K562 (cell line): ENCODE measurements around the gene SPRED2. TPM values are rescaled to one million over a fixed set of nuclear protein-coding genes. Genes with fewer than 3 reads are reported as not detected.

Experiments
- ATAC-seq: fragments of 200-7000 bp; cut with Tn5 transposase; 3 replicates; pipeline ENCODE4 v1.9.1; 2020; ENCODE audit warnings: moderate library complexity
- BruUV-seq: library from RNA; stranded (reverse); fragments of 400-500 nt; replicated peaks from 2 replicates; lab custom pipeline; 2021; lab: Mats Ljungman, UMichigan
- CTCF ChIA-PET: fragments of 300-600 bp; formaldehyde crosslinking; extraction: SDS; loops from one replicate; lab custom pipeline; 2021; ENCODE audit warnings: low intra/inter-chr PET ratio; lab: Yijun Ruan, JAX
- POLR2A ChIA-PET: fragments of 300-600, 350-650 bp; sonication (Branson Sonifier 250); formaldehyde crosslinking; extraction: SDS; loops from one replicate; lab custom pipeline; 2021; ENCODE audit warnings: antibody characterized with exemption, inconsistent platforms; lab: Yijun Ruan, JAX
- DNase-seq, 4 experiments: peaks; one replicate each; pipeline versions ENCODE4 v3.0.0 to v3.0.0-alpha.2; 2011 to 2018; ENCODE audit warnings: low spot score in 3 of 4, mixed read lengths in 3 of 4; ENCODE audit errors: extremely low read depth in 1 of 4
- FAIRE-seq: peaks from 2 replicates; lab custom pipeline; 2011; peaks lifted over from hg19 to GRCh38; lab: Jason Lieb, UNC
- H2AFZ ChIP-seq: 2 replicates; pipeline ENCODE4 v1.6.0; 2011; ENCODE audit warnings: low read depth, low read length, control low read depth, inconsistent platforms
- H3K27ac ChIP-seq: fragments of 200-600 bp; 3 replicates; pipeline ENCODE4 v1.8.0; 2011; ENCODE audit warnings: low read depth, mild to moderate bottlenecking, control low read depth, inconsistent platforms, low read length, moderate library complexity, mixed read lengths; ENCODE audit errors: extremely low read depth
- H3K27me3 ChIP-seq, 2 experiments: fragments of 300-600 bp in 1 of 2; 2 replicates in 1 of 2; 3 replicates in 1 of 2; pipeline versions ENCODE4 v1.6.0 to v1.8.0; 2011; ENCODE audit warnings: inconsistent platforms in 2 of 2, low read length in 2 of 2, mild to moderate bottlenecking in 1 of 2, mixed read lengths in 1 of 2, moderate library complexity in 1 of 2; ENCODE audit not compliant: control insufficient read depth in 2 of 2, insufficient read depth in 2 of 2
- H3K36me3 ChIP-seq: fragments of 300-600 bp; 3 replicates; pipeline ENCODE4 v1.8.0; 2011; ENCODE audit warnings: mild to moderate bottlenecking, low read length, inconsistent platforms; ENCODE audit not compliant: control insufficient read depth, insufficient read depth
- H3K4me1 ChIP-seq, 2 experiments: fragments of 200-600 bp in 1 of 2; replicated peaks in 1 of 2; 2 replicates in 1 of 2; 3 replicates in 1 of 2; pipeline versions ENCODE4 v1.5.1 to v1.8.0; 2011; ENCODE audit warnings: inconsistent platforms in 2 of 2, low read length in 2 of 2, mild to moderate bottlenecking in 1 of 2, mixed read lengths in 1 of 2, moderate library complexity in 1 of 2; ENCODE audit not compliant: control insufficient read depth in 2 of 2, insufficient read depth in 2 of 2
- H3K4me2 ChIP-seq: 2 replicates; pipeline ENCODE4 v1.6.1; 2011; ENCODE audit warnings: low read length, control low read depth, inconsistent platforms, mixed read lengths; ENCODE audit not compliant: insufficient read depth
- H3K4me3 ChIP-seq: fragments of 200-600 bp; sonication (generic), shearing (Covaris generic); 2 replicates; pipeline ENCODE4 v1.5.1; 2016; ENCODE audit warnings: control low read depth, inconsistent platforms
- H3K79me2 ChIP-seq: fragments of 200-600 bp; 3 replicates; pipeline ENCODE4 v1.8.0; 2011; ENCODE audit warnings: low read length, inconsistent platforms; ENCODE audit not compliant: control insufficient read depth, insufficient read depth
- H3K9ac ChIP-seq, 2 experiments: 2 replicates each; pipeline versions ENCODE4 v1.6.0 to v1.6.1; 2011; ENCODE audit warnings: low read depth in 2 of 2, low read length in 2 of 2, control low read depth in 1 of 2, inconsistent platforms in 1 of 2, mild to moderate bottlenecking in 1 of 2, mixed read lengths in 1 of 2; ENCODE audit not compliant: insufficient read depth in 1 of 2
- H3K9me1 ChIP-seq: one replicate; pipeline ENCODE4 v1.6.0; 2011; ENCODE audit warnings: inconsistent platforms, mild to moderate bottlenecking, low read length, moderate library complexity; ENCODE audit not compliant: control insufficient read depth, insufficient read depth
- H3K9me3 ChIP-seq: replicated peaks from 2 replicates; pipeline ENCODE4 v1.5.1; 2011; ENCODE audit warnings: low read depth, low read length, inconsistent platforms; ENCODE audit not compliant: control insufficient read depth, insufficient read depth
- H4K20me1 ChIP-seq: replicated peaks from 2 replicates; pipeline ENCODE4 v1.6.1; 2011; ENCODE audit warnings: low read length, inconsistent platforms, mixed read lengths; ENCODE audit not compliant: control insufficient read depth, insufficient read depth
- C11orf30 ChIP-seq: fragments of 450-650 bp; IDR thresholded peaks from 2 replicates; pipeline ENCODE4 v1.6.1; 2016; ENCODE audit warnings: low read depth, mild to moderate bottlenecking
- ETV1 ChIP-seq: fragments of 450-650 bp; conservative IDR thresholded peaks from 2 replicates; pipeline ENCODE4 v1.6.1; 2016; ENCODE audit warnings: missing genetic modification characterization, control low read depth, low read depth, missing compliant biosample characterization
- ETV6 ChIP-seq, 3 experiments: fragments of 150-350 bp in 1 of 3; sonication (generic) in 1 of 3; formaldehyde crosslinking in 1 of 3; IDR thresholded peaks; 2 replicates each; pipeline versions ENCODE4 v1.6.1 to v1.8.0; 2014 to 2022; ENCODE audit warnings: borderline replicate concordance in 2 of 3, low read depth in 2 of 3, antibody characterized with exemption in 1 of 3, low read length in 1 of 3, mild to moderate bottlenecking in 1 of 3, missing genetic modification reagents in 1 of 3
- MEIS2 ChIP-seq: fragments of 450-650 bp; IDR thresholded peaks from 2 replicates; pipeline ENCODE4 v1.6.1; 2014; ENCODE audit warnings: mild to moderate bottlenecking; ENCODE audit not compliant: partially characterized antibody
- PKNOX1 ChIP-seq: fragments of 450-650 bp; IDR thresholded peaks from 2 replicates; pipeline ENCODE4 v1.6.1; 2016
- PML ChIP-seq: IDR thresholded peaks from 2 replicates; pipeline ENCODE4 v1.6.1; 2012; ENCODE audit warnings: low read length, inconsistent platforms
- POLR2A ChIP-seq: fragments of 450-650 bp; conservative IDR thresholded peaks from 2 replicates; pipeline ENCODE4 v1.6.1; 2016
- RFX1 ChIP-seq: fragments of 450-650 bp; IDR thresholded peaks from 2 replicates; pipeline ENCODE4 v1.6.1; 2016; ENCODE audit warnings: mild to moderate bottlenecking, moderate library complexity
- SMARCA4 ChIP-seq: fragments of 450-650 bp; IDR thresholded peaks from 2 replicates; pipeline ENCODE4 v1.6.1; 2016
- WGBS: fragments of 100-300 bp; shearing (Covaris generic); methylation state at CpG from one replicate; pipeline ENCODE4 v1.1.6; 2016; ENCODE audit warnings: low coverage, mixed read lengths; ENCODE audit not compliant: insufficient coverage; ENCODE audit errors: missing lambda C conversion rate; 5-methylcytosine and 5-hydroxymethylcytosine counted together
- in situ Hi-C: fragments of 300-500 bp; cut with MboI; formaldehyde crosslinking; loops from 4 replicates; pipeline ENCODE4 v1.15.0; 2018; ENCODE audit warnings: inconsistent platforms, mixed read lengths
- intact Hi-C: fragments of 100-400 bp; cut with micrococcal nuclease; formaldehyde crosslinking; loops from 2 replicates; pipeline ENCODE4 v1.14.2; 2022
- polyA plus RNA-seq, 8 experiments: library from polyadenylated mRNA; depleted of rRNA in 4 of 8; stranded (reverse) in 5 of 8; unstranded in 3 of 8; fragments of >200 nt; fragmentation: Nextera tagmentation in 2 of 8; fragmentation: Illumina TruSeq in 1 of 8; extraction: Ambion mirVana in 2 of 8; extraction: Trizol in 1 of 8; gene quantifications; 2 replicates each; pipeline versions ENCODE4 v1.2.1 to v1.2.3, GENCODE V29; 2011 to 2014; ENCODE audit warnings: inconsistent platforms in 1 of 8, missing spikeins in 1 of 8
- total RNA-seq, 7 experiments: library from RNA; depleted of rRNA in 6 of 7; stranded (reverse); fragments of >200 nt in 6 of 7; fragmentation: Illumina TruSeq in 2 of 7; extraction: Trizol in 2 of 7; gene quantifications; 2 replicates each; pipeline versions ENCODE4 v1.2.1 to v1.2.3, GENCODE V29; 2011 to 2021; ENCODE audit warnings: low replicate concordance in 1 of 7
- TF ChIP-seq, protein P1 (sequence below): fragments of 150-350 bp; conservative IDR thresholded peaks from 2 replicates; pipeline ENCODE4 v1.6.1; 2014; ENCODE audit warnings: low read length

SPRED2 gene
- total and polyA plus RNA-seq, 9 of the 15 experiments (the other 6 are each of a cell fraction or from before 2014, with no cell fraction given) = 4.6 to 50.8 (median 14.1) TPM

DNA sequence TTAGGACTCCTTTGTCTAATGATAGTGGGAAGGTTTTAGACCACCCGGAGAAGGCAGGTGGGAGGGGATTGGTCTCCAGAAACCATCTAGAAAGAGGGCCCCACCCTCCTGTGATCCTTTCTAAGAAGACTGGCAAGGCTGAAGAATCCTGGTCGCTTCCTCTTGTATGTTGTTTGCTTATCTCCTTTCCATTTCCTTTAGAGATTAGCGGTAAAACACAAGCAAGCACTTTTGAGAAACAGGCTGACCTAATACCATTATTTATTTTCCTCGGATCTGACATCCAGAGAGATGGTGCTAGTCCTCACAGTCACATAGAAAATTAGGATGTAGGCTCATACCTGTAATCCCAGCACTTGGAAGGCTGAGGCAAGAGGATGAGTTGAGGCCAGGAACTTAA lies 45.2 kb upstream of the SPRED2 start:
- Histone ChIP-seq H2AFZ (no peak overlapping the region), H3K27me3 (no peaks in the 10 kb centered on the region), H3K27ac (no peak overlapping the region), H3K9ac (no peak overlapping the region), H3K9me3 (no peaks in the 10 kb centered on the region; the same call in 1 of the 2 replicates), H3K79me2 (no peaks in the 10 kb centered on the region), H3K9me1 (no peaks in the 10 kb centered on the region), H3K4me2 (no peak overlapping the region), H3K4me3 (no peak overlapping the region), H3K36me3 (no peaks in the 10 kb centered on the region), H3K4me1 (peaks cover 2 to 10% of the 10 kb centered on the region in 2 experiments; a peak in 1 of 5 replicates), H4K20me1 (no peaks in the 10 kb centered on the region)
- DNase-seq (peak in 1 of 4 experiments; percentile 17), FAIRE-seq (peak; percentile 59), ATAC-seq (peak; percentile 41; the same call in 2 of the 3 replicates)
- in situ Hi-C loops = no loop called here
- 6% methylated on average over 4 of the region's 4 CpGs for WGBS
- TF ChIP-seq SMARCA4 = peak; percentile 41
- TF ChIP-seq PKNOX1 = peak; percentile 24; the same call in 1 of the 2 replicates
- TF ChIP-seq C11orf30 = peak; percentile 11; the same call in 1 of the 2 replicates
- TF ChIP-seq POLR2A = no peak
- no peak for TF ChIP-seq RFX1
- peak in 1 of 2 experiments; percentile 58; a peak in 1 of 4 replicates for TF ChIP-seq ETV6 (IDR thresholded peaks at IDR 0.05; ENCODE audit: borderline replicate concordance in 1 of 2, low read depth in 2 of 2, low read length in 1 of 2)
- no peak for TF ChIP-seq ETV6 (CRISPR knock-in tag; IDR thresholded peaks at IDR 0.05; ENCODE audit: borderline replicate concordance)
- TF ChIP-seq PML = no peak
- TF ChIP-seq, protein P1, sequence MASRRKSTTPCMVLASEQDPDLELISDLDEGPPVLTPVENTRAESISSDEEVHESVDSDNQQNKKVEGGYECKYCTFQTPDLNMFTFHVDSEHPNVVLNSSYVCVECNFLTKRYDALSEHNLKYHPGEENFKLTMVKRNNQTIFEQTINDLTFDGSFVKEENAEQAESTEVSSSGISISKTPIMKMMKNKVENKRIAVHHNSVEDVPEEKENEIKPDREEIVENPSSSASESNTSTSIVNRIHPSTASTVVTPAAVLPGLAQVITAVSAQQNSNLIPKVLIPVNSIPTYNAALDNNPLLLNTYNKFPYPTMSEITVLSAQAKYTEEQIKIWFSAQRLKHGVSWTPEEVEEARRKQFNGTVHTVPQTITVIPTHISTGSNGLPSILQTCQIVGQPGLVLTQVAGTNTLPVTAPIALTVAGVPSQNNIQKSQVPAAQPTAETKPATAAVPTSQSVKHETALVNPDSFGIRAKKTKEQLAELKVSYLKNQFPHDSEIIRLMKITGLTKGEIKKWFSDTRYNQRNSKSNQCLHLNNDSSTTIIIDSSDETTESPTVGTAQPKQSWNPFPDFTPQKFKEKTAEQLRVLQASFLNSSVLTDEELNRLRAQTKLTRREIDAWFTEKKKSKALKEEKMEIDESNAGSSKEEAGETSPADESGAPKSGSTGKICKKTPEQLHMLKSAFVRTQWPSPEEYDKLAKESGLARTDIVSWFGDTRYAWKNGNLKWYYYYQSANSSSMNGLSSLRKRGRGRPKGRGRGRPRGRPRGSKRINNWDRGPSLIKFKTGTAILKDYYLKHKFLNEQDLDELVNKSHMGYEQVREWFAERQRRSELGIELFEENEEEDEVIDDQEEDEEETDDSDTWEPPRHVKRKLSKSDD = no peak
- TF ChIP-seq ETV1 = peak; percentile 40; the same call in 1 of the 2 replicates
- peak; percentile 25 for TF ChIP-seq MEIS2
- intact Hi-C loops = no loop called here
- CTCF ChIA-PET = no interaction called here
- BruUV-seq = no TSS peak
- POLR2A ChIA-PET = interaction anchor here (1.0 to 1.6 kb wide), 2 partner anchors 13 to 40 kb away, joined by 3 to 6 read pairs; no protein-coding TSS in a partner anchor
